ENCODE results near the gene FMO1. TPM values are rescaled to one million over a fixed set of nuclear protein-coding genes. Genes with fewer than 3 reads are reported as not detected.
A peak's percentile ranks its signal among the peaks of the same experiment; 100 is the strongest.

Gene FMO1
- total RNA-seq, 1 experiment from 2014 or later: not detected

- in situ Hi-C loops (cut with HindIII; ENCODE audit: low pct_unique_long_range_greater_than_20kb, low sequenced_read_pairs): no loop called here
- DNase-seq (ENCODE audit: low read depth, low spot score): no peak
Observed at GRCh38 chr1:171311771-171312558, 63.7 kb downstream of the FMO1 start.

GRCh38 chr1:171313319-171313834 is 65.1 kb downstream of the FMO1 start:
- peak; percentile 6 for DNase-seq (ENCODE audit: low read depth, low spot score)
- in situ Hi-C loops (cut with HindIII; ENCODE audit: low pct_unique_long_range_greater_than_20kb, low sequenced_read_pairs): no loop called here

DNA sequence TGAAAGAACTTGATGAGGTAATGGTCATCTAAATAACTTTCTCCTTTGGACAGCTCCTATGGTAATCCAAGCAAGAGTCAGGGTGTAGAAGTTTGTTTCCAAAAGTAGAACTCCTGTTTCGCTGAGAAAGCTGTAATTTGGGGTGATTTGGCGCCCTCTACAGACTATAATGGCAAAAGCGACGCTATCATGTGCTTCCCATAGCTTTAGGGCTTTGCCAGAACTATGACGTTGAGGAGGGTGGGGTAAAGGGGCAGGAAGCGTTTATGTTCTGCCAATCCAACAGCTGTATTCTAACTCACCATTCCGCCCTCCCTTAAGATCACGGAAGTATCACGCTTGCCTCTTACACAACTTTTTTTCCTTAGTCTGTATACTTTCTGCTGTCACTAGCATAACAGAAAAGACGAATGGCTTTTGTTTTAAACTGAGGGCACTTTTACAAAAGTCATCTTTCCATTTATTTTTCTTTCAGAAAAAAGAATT is 65.6 kb downstream of the FMO1 start, which contains the start of gene FMO4:
FMO4 (plus strand) TSS at position 349 of the 486 bp plus-strand sequence. CDS start 5,643 bp downstream, outside the sequence.
- DNase-seq (ENCODE audit: low read depth, low spot score): peak; percentile 98
- in situ Hi-C loops (cut with HindIII; ENCODE audit: low pct_unique_long_range_greater_than_20kb, low sequenced_read_pairs): no loop called here

DNA sequence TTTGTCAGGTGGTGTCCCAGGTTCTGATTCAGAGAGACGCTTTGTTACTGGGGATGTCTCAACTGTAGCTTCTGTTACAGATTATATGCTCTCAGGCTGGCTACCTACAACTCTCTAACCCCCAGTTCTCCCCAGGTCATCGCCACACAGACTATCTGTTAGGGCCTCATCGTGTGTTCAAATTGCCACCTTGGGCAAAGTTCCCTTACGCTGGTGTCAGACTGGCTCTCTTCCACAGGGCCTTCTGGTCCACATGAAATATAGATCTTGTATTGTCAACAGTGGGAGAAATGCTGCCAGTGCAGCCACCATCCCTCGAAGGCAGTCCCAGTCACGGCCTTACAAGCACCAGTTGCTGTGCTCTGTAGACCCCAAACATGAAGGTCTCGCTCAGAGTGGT is 81.0 kb downstream of the FMO1 start:
- DNase-seq (ENCODE audit: low read depth, low spot score): no peak
- in situ Hi-C loops (cut with HindIII; ENCODE audit: low pct_unique_long_range_greater_than_20kb, low sequenced_read_pairs): no loop called here

- in situ Hi-C loops (cut with HindIII; ENCODE audit: low pct_unique_long_range_greater_than_20kb, low sequenced_read_pairs): no loop called here
Observed at GRCh38 chr1:171334024-171334640, 85.8 kb downstream of the FMO1 start.

More at GRCh38 chr1:171334024-171334640, 85.8 kb downstream of the FMO1 start:
- DNase-seq (ENCODE audit: low read depth, low spot score): no peak

Small RNA genes lying within 50 kb of the gene (small RNA-seq; reads per million reads assigned to genes)
- gene RF00019: 0 reads per million in 2 experiments

Other genes with a start within 250 kb of the FMO1 start
- gene FMO3, start 157.6 kb upstream of the FMO1 start, total RNA-seq (2014; rRNA removed; shearing (Covaris generic)): 0.11 and 0.21 TPM in 2 replicates
- gene FMO2, start 63.2 kb upstream of the FMO1 start, total RNA-seq (2014; rRNA removed; shearing (Covaris generic)): not detected in 2 replicates
- 4.1 and 5.9 TPM in 2 replicates for gene FMO4, start 65.7 kb downstream of the FMO1 start, total RNA-seq (2014; rRNA removed; shearing (Covaris generic))
- 43.9 and 51.3 TPM in 2 replicates for gene PRRC2C, start 237.0 kb downstream of the FMO1 start, total RNA-seq (2014; rRNA removed; shearing (Covaris generic))

Measured in SK-MEL-5 (cell line).